Measurements from ENCODE around the gene MSANTD1. TPM values are rescaled to one million over a fixed set of nuclear protein-coding genes. Genes with fewer than 3 reads are reported as not detected.

MSANTD1 gene
- total RNA-seq, 2 donors from 2014 or later, result not detected

DNA sequence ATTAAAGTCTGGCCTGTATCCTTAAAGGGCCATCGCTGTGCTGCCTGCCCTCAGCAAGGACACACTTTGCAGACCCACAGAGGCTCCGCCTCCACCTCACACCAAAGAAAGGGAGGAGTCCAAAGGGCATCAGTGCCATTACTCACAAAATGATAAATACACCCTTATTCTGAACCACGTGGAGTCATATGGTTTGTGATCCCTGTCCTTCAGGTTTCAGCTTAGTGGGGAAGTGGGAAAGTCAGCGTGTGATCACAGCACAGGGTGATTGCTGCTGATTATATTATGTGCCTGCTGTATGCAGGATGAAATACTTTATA lies 35.9 kb upstream of the MSANTD1 start:
- Histone ChIP-seq H3K36me3 (peaks cover 91% of the 10 kb centered on the region), H3K4me3 (no peak overlapping the region), H3K27ac (no peak overlapping the region), H3K27me3 (no peaks in the 10 kb centered on the region), H3K9me3 (no peaks in the 10 kb centered on the region), H3K4me1 (no peaks in the 10 kb centered on the region)
- no peak for DNase-seq (ENCODE audit: low spot score)
- TF ChIP-seq, protein P1, sequence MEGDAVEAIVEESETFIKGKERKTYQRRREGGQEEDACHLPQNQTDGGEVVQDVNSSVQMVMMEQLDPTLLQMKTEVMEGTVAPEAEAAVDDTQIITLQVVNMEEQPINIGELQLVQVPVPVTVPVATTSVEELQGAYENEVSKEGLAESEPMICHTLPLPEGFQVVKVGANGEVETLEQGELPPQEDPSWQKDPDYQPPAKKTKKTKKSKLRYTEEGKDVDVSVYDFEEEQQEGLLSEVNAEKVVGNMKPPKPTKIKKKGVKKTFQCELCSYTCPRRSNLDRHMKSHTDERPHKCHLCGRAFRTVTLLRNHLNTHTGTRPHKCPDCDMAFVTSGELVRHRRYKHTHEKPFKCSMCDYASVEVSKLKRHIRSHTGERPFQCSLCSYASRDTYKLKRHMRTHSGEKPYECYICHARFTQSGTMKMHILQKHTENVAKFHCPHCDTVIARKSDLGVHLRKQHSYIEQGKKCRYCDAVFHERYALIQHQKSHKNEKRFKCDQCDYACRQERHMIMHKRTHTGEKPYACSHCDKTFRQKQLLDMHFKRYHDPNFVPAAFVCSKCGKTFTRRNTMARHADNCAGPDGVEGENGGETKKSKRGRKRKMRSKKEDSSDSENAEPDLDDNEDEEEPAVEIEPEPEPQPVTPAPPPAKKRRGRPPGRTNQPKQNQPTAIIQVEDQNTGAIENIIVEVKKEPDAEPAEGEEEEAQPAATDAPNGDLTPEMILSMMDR (IDR thresholded peaks at IDR 0.05), result no peak

DNA sequence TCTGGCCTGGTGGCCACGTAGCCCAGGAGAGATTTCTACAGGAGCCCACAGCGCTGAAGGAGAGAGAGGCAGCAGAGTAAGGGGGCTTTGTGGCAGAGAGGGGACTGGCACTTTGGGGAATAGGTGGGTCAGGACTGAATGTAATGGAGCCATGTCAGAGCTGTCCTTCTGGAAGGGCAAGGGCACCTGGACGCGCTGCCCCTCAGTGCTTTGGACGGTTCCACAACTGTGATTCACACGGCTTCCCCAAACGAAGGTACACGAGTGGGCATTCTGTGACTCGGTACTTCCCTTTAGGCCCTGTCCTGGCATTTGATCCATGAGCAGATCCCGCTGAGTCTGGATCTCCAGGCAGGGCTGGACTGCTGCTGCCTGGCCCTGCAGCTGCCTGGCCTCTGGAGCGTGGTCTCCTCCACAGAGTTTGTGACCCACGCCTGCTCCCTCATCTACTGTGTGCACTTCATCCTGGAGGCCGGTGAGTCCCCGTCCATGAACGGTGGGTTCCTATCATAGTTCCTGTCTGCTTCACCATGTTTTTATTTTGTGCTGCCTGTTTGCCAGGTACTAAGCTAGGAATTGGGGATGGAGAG lies 35.2 kb upstream of the MSANTD1 start:
- H3K9me3 ChIP-seq, result no peaks in the 10 kb centered on the region
- DNase-seq (ENCODE audit: low spot score), result no peak
- no peak overlapping the region for H3K4me3 ChIP-seq
- H3K4me1 ChIP-seq, result no peaks in the 10 kb centered on the region
- TF ChIP-seq, protein P1 (IDR thresholded peaks at IDR 0.05), result no peak
- no peak overlapping the region for H3K27ac ChIP-seq
- peaks cover 91% of the 10 kb centered on the region for H3K36me3 ChIP-seq
- H3K27me3 ChIP-seq, result no peaks in the 10 kb centered on the region

DNA sequence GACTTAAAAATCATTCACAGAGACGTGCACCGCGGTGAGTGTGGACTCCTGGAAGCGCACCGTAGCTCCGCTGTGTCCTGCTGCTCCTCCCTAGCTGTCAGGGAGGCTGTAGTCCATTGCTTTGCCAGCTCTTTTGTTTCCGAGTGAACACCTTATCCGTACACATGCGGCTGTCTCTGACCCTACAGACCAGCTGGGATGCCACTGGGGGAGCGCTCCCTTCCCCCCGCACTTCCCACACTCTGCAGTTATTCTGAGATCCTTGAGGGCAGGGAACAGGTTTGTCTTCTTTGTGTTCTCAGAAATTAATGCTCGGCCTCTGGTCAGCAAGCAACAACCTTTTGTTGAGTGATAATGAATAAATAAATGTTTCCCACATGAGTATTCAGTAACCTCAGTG lies 33.7 kb upstream of the MSANTD1 start:
- H3K36me3 ChIP-seq, result peaks cover 88% of the 10 kb centered on the region
- no peak overlapping the region for H3K4me3 ChIP-seq
- H3K4me1 ChIP-seq, result no peaks in the 10 kb centered on the region
- no peak overlapping the region for H3K27ac ChIP-seq
- TF ChIP-seq, protein P1 (IDR thresholded peaks at IDR 0.05), result no peak
- DNase-seq (ENCODE audit: low spot score), result no peak
- no peaks in the 10 kb centered on the region for H3K9me3 ChIP-seq
- no peaks in the 10 kb centered on the region for H3K27me3 ChIP-seq

DNA sequence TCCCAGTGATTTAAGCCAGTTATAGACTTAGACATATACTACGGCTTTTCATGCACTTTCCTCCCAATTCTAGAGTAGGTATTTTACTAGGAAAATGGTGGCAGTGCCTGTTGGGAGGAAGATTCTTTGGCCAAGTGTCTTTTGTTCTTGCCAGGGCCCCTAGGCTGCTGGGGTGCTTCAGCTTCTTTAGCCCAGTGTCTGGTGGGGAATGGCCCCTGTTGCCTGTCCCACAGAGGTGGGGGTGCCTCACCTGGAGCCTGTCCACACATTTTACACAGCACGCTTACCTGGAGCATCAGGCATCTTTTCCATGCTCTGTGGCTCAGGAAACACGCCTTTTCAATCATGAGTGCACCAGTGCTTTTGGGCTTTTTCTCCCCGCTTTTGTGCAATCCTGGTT lies 33.2 kb upstream of the MSANTD1 start:
- DNase-seq (ENCODE audit: low spot score), result no peak

DNA sequence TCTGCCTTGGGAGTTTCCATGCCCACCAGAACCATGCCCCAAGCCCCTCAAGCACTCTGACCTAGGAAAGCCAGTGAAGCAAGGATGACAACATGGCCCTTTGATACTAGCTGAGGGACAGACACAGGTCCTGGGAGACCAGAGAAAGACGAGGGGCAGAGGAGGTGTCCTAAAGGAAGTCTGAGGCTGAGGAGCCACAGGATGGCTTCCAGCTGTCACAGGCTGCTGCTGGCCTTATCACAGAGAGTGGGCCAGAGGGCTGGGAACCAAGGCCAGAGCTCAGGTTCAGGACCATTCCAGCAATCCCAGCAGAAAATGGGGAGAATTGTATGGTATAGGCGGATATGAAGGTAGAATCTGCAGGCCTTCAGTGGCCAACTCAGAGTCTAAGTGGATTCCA lies 31.7 kb upstream of the MSANTD1 start:
- H3K4me3 ChIP-seq, result no peak overlapping the region
- TF ChIP-seq, protein P1 (IDR thresholded peaks at IDR 0.05), result no peak
- H3K27ac ChIP-seq, result no peak overlapping the region
- H3K27me3 ChIP-seq, result no peaks in the 10 kb centered on the region
- H3K9me3 ChIP-seq, result no peaks in the 10 kb centered on the region
- peaks cover 89% of the 10 kb centered on the region for H3K36me3 ChIP-seq
- no peaks in the 10 kb centered on the region for H3K4me1 ChIP-seq
- no peak for DNase-seq (ENCODE audit: low spot score)

More for the DNA sequence above, 33.2 kb upstream of the MSANTD1 start:
- Histone ChIP-seq H3K27me3 (no peaks in the 10 kb centered on the region), H3K9me3 (no peaks in the 10 kb centered on the region), H3K27ac (no peak overlapping the region), H3K36me3 (peaks cover 89% of the 10 kb centered on the region), H3K4me1 (no peaks in the 10 kb centered on the region), H3K4me3 (no peak overlapping the region)
- TF ChIP-seq, protein P1 (IDR thresholded peaks at IDR 0.05), result no peak

DNA sequence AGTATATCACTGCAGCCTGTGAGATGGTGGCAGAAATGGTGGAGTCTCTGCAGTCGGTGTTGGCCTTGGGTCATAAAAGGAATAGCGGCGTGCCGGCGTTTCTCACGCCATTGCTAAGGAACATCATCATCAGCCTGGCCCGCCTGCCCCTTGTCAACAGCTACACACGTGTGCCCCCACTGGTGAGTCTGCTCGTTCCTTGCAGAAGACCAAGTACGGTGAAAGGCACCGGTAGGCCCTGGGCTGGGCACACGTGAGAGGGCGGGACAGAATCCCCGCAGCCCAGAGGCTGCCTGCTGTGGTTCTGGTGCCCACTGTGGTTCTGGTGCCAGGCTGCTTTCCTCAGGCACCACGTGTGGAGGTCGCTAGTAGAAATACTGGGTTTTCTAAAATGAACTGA lies 31.2 kb upstream of the MSANTD1 start:
- H3K4me1 ChIP-seq, result no peaks in the 10 kb centered on the region
- no peak for DNase-seq (ENCODE audit: low spot score)
- no peak overlapping the region for H3K4me3 ChIP-seq
- no peaks in the 10 kb centered on the region for H3K27me3 ChIP-seq
- H3K9me3 ChIP-seq, result no peaks in the 10 kb centered on the region
- H3K27ac ChIP-seq, result no peak overlapping the region
- TF ChIP-seq, protein P1 (IDR thresholded peaks at IDR 0.05), result no peak
- H3K36me3 ChIP-seq, result peaks cover 90% of the 10 kb centered on the region

Measured in right atrium auricular region (tissue), 2 donors.